Right cardiac atrium (tissue), 5 donors: Measurements from ENCODE around the gene TSPAN9. TPM values are rescaled to one million over a fixed set of nuclear protein-coding genes. Genes with fewer than 3 reads are reported as not detected.

Source experiments
- ATAC-seq, 2 donors: fragments of 200-7000 bp; cut with Tn5 transposase; one replicate each; pipeline versions ENCODE4 v1.8.0 to v1.9.1; 2020; ENCODE audit warnings: moderate library complexity in 2 of 2, mild to moderate bottlenecking in 1 of 2
- DNase-seq, 3 donors: peaks; one replicate each; pipeline ENCODE4 v3.0.0-alpha.2; 2020
- H3K27ac ChIP-seq: one replicate; pipeline ENCODE4 v1.5.1; 2013; ENCODE audit warnings: mild to moderate bottlenecking, low read length, control low read depth, moderate library complexity
- H3K27me3 ChIP-seq: one replicate; pipeline ENCODE4 v1.6.1; 2013; ENCODE audit not compliant: control insufficient read depth, insufficient read depth
- H3K4me1 ChIP-seq: one replicate; pipeline ENCODE4 v1.6.1; 2013; ENCODE audit warnings: low read length; ENCODE audit not compliant: control insufficient read depth, insufficient read depth
- H3K4me3 ChIP-seq: one replicate; pipeline ENCODE4 v1.5.1; 2013; ENCODE audit warnings: low read length, control low read depth
- H3K9me3 ChIP-seq: one replicate; pipeline ENCODE4 v1.6.1; 2013; ENCODE audit warnings: low read length; ENCODE audit not compliant: control insufficient read depth
- WGBS: extraction: QIAGEN DNeasy Blood & Tissue Kit; methylation state at CpG from one replicate; pipeline ENCODE4 v1.1.7; 2013; 5-methylcytosine and 5-hydroxymethylcytosine counted together
- intact Hi-C, 4 donors: fragments of 100-400 bp; cut with DNase I; formaldehyde crosslinking; loops; one replicate each; pipeline versions ENCODE4 v1.11.0 to v1.14.0; 2022 to 2023
- polyA plus RNA-seq: library from polyadenylated mRNA; stranded (reverse); fragments of 200-250 nt; gene quantifications from one replicate; pipeline ENCODE4 v1.2.3, GENCODE V29; 2013
- total RNA-seq, 4 donors: library from RNA; stranded (reverse); fragmentation: NEBNext Ultra II Directional; extraction: Animal tissue kit (Norgen Biotek cat#: 25700); gene quantifications; one replicate each; pipeline ENCODE4 v1.2.1, GENCODE V29; 2021
- donor health status: healthy with polysubstance abuse.
- donor health status: DM: no; HTN: yes; CAD: no.
- donor health status: DM: no; HTN: no; CAD: no.
- donor health status: DM: no; HTN: yes; CAD: no; lungs with severe emphysema.
- donor health status: DM: yes; HTN: yes; CAD: no.

The TSPAN9 gene
- total and polyA plus RNA-seq, 5 donors: 121 to 184 (median 161) TPM

- peak; percentile 43 to 47 for ATAC-seq
- Histone ChIP-seq H3K27ac (peak overlapping the region; percentile 53), H3K9me3 (no peaks in the 10 kb centered on the region), H3K4me1 (peaks cover 5% of the 10 kb centered on the region), H3K27me3 (no peaks in the 10 kb centered on the region), H3K4me3 (no peak overlapping the region)
- WGBS: 70% methylated on average over 9 of the region's 9 CpGs
- intact Hi-C loops: no loop called here
- DNase-seq: peak in 1 of 3 donors; percentile 77
These were observed 256.8 kb downstream of the TSPAN9 start for GRCh38 chr12:3333991-3334391.

GRCh38 chr12:3335078-3335487 is 257.9 kb downstream of the TSPAN9 start:
- 77% methylated on average over 8 of the region's 8 CpGs for WGBS
- no peaks in the 10 kb centered on the region for H3K27me3 ChIP-seq
- DNase-seq (no peak), ATAC-seq (no peak)
- peaks cover 5% of the 10 kb centered on the region for H3K4me1 ChIP-seq
- H3K4me3 ChIP-seq: no peak overlapping the region
- H3K27ac ChIP-seq: no peak overlapping the region
- no peaks in the 10 kb centered on the region for H3K9me3 ChIP-seq
- intact Hi-C loops: no loop called here

Other genes starting within 250 kb of the TSPAN9 start
- 1 to 10 TPM; 1.5 to 3.0 (median 1.8) TPM for gene NRIP2, start 242.3 kb upstream of the TSPAN9 start, total RNA-seq
- 2.0 TPM for gene NRIP2, start 242.3 kb upstream of the TSPAN9 start, polyA plus RNA-seq
- gene TEX52, start 220.3 kb upstream of the TSPAN9 start, total RNA-seq: not detected
- gene TEX52, start 220.3 kb upstream of the TSPAN9 start, polyA plus RNA-seq: not detected
- gene FOXM1, start 200.2 kb upstream of the TSPAN9 start, total RNA-seq: 1 to 10 TPM in 2 of 4 donors, under 1 TPM in 2; 0.33 to 1.7 (median 0.93) TPM
- 0.20 TPM for gene FOXM1, start 200.2 kb upstream of the TSPAN9 start, polyA plus RNA-seq
- 10 to 100 TPM in 1 of 4 donors, 1 to 10 TPM in 3; 8.3 to 11.0 (median 8.7) TPM for gene RHNO1, start 200.2 kb upstream of the TSPAN9 start, total RNA-seq
- gene RHNO1, start 200.2 kb upstream of the TSPAN9 start, polyA plus RNA-seq: 13.6 TPM
- gene TULP3, start 186.5 kb upstream of the TSPAN9 start, total RNA-seq: 10 to 100 TPM; 14.1 to 17.1 (median 15.9) TPM
- 10.5 TPM for gene TULP3, start 186.5 kb upstream of the TSPAN9 start, polyA plus RNA-seq
- gene TEAD4, start 118.0 kb upstream of the TSPAN9 start, total RNA-seq: 10 to 100 TPM; 11.1 to 22.9 (median 11.8) TPM
- gene TEAD4, start 118.0 kb upstream of the TSPAN9 start, polyA plus RNA-seq: 9.6 TPM